Measurements from ENCODE around the gene ARID4B. TPM values are rescaled to one million over a fixed set of nuclear protein-coding genes. Genes with fewer than 3 reads are reported as not detected.

The ARID4B gene
- polyA plus RNA-seq, 1 donor from 2014 or later: 49.3 TPM

- H3K27me3 ChIP-seq (ENCODE audit: insufficient read depth, low read depth, low read length): no peaks in the 10 kb centered on the region
- H3K9me3 ChIP-seq (ENCODE audit: low read length): no peaks in the 10 kb centered on the region
- no peak overlapping the region for H3K4me2 ChIP-seq (ENCODE audit: low read length)
- no peak overlapping the region for H3K4me3 ChIP-seq (ENCODE audit: low read length)
- H3K79me2 ChIP-seq (replicated peaks; ENCODE audit: insufficient read depth, low read length): peaks cover 79% of the 10 kb centered on the region
- no peaks in the 10 kb centered on the region for H3K36me3 ChIP-seq (ENCODE audit: insufficient read depth, low read length)
- H3K9me2 ChIP-seq (ENCODE audit: insufficient read depth, low read length): no peaks in the 10 kb centered on the region
- no peak overlapping the region for H3K27ac ChIP-seq (ENCODE audit: low read length)
- peaks cover 4% of the 10 kb centered on the region for H3F3A ChIP-seq (ENCODE audit: insufficient read depth, low read length, poor library complexity, severe bottlenecking)
- H4K20me1 ChIP-seq (ENCODE audit: insufficient read depth): peaks cover 8% of the 10 kb centered on the region
- no peak overlapping the region for H3K9ac ChIP-seq (ENCODE audit: low read length)
- no peak for TF ChIP-seq POLR2AphosphoS5 (IDR thresholded peaks at IDR 0.05)
- TF ChIP-seq TAF1 (IDR thresholded peaks at IDR 0.05; ENCODE audit: low read depth): no peak
- no peak for TF ChIP-seq RAD21 (conservative IDR thresholded peaks at IDR 0.05)
- TF ChIP-seq MXI1 (conservative IDR thresholded peaks at IDR 0.05; ENCODE audit: poor library complexity, severe bottlenecking): no peak
- TF ChIP-seq EZH2 (IDR thresholded peaks at IDR 0.05; ENCODE audit: borderline replicate concordance, insufficient read depth, low read length, poor library complexity, severe bottlenecking): no peak
- no peak for TF ChIP-seq EP300 (conservative IDR thresholded peaks at IDR 0.05; ENCODE audit: poor library complexity, severe bottlenecking)
- TF ChIP-seq CTCF (IDR thresholded peaks at IDR 0.05; ENCODE audit: poor library complexity, severe bottlenecking): no peak
- no peak for TF ChIP-seq SMC3 (conservative IDR thresholded peaks at IDR 0.05; ENCODE audit: poor library complexity)
- TF ChIP-seq REST (IDR thresholded peaks at IDR 0.05; ENCODE audit: borderline replicate concordance): no peak
- no peak overlapping the region for H2AFZ ChIP-seq (ENCODE audit: low read depth, low read length)
Measured at GRCh38 chr1:235307158-235308124, 20.5 kb downstream of the ARID4B start.

- H3F3A ChIP-seq (ENCODE audit: insufficient read depth, low read length, poor library complexity, severe bottlenecking): peaks cover 4% of the 10 kb centered on the region
- TF ChIP-seq RAD21 (conservative IDR thresholded peaks at IDR 0.05) (no peak), EP300 (conservative IDR thresholded peaks at IDR 0.05; ENCODE audit: poor library complexity, severe bottlenecking) (no peak), REST (IDR thresholded peaks at IDR 0.05; ENCODE audit: borderline replicate concordance) (no peak), EZH2 (IDR thresholded peaks at IDR 0.05; ENCODE audit: borderline replicate concordance, insufficient read depth, low read length, poor library complexity, severe bottlenecking) (no peak), CTCF (IDR thresholded peaks at IDR 0.05; ENCODE audit: poor library complexity, severe bottlenecking) (no peak), MXI1 (conservative IDR thresholded peaks at IDR 0.05; ENCODE audit: poor library complexity, severe bottlenecking) (no peak), TAF1 (IDR thresholded peaks at IDR 0.05; ENCODE audit: low read depth) (no peak)
- H3K9me3 ChIP-seq (ENCODE audit: low read length): no peaks in the 10 kb centered on the region
- H3K27me3 ChIP-seq (ENCODE audit: insufficient read depth, low read depth, low read length): no peaks in the 10 kb centered on the region
- H2AFZ ChIP-seq (ENCODE audit: low read depth, low read length): no peak overlapping the region
- H3K4me2 ChIP-seq (ENCODE audit: low read length): no peak overlapping the region
- H3K27ac ChIP-seq (ENCODE audit: low read length): no peak overlapping the region
- H4K20me1 ChIP-seq (ENCODE audit: insufficient read depth): peaks cover 10% of the 10 kb centered on the region
- no peaks in the 10 kb centered on the region for H3K9me2 ChIP-seq (ENCODE audit: insufficient read depth, low read length)
- no peaks in the 10 kb centered on the region for H3K36me3 ChIP-seq (ENCODE audit: insufficient read depth, low read length)
- H3K4me3 ChIP-seq (ENCODE audit: low read length): no peak overlapping the region
- peaks cover 82% of the 10 kb centered on the region for H3K79me2 ChIP-seq (replicated peaks; ENCODE audit: insufficient read depth, low read length)
- no peak overlapping the region for H3K9ac ChIP-seq (ENCODE audit: low read length)
Measured at GRCh38 chr1:235304549-235305451, 23.2 kb downstream of the ARID4B start.

All from neural cell (in vitro differentiated cells).